ENCODE results near the gene FIGNL2.
"Not testable (repeated sequence)": the region's sequence is repeated elsewhere in the genome, so short reads cannot be mapped to it uniquely, and the experiment has no call there.

Gene FIGNL2

DNA sequence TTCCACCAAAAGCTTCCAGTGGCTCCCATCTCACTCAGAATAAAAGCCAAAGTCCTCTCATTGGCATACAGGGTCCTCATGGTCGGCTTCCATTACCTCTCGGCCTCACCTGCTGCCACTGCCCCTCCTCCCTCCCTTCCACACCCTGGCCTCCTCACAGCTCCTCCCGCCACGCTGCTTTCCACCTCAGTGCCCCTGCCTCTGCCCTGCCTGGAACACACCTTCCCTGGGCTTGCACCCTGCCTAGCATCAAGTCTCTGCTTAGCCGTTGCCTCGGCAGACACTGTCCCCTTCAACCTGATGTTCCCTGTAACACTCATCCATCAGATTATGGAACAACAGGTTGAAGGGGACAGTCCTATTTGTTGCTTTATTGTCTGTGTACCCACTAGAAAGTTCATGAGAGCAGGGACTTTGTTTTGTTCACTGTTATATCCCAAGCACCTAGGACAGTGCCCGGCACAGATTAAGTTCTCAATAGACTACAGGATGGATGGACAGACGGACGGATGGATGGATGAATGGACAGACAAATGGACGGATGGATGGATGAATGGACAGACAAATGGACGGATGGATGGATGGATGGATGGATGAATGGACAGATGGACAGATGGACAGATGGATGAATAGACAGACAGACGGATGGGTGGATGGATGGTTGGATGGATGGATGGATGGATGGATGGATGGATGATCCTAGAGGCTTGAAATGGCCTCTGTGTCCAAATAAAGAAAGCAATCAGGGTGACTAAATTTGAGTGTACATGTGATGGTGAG, 14.9 kb downstream of the FIGNL2 start:
- no peak for DNase-seq

DNA sequence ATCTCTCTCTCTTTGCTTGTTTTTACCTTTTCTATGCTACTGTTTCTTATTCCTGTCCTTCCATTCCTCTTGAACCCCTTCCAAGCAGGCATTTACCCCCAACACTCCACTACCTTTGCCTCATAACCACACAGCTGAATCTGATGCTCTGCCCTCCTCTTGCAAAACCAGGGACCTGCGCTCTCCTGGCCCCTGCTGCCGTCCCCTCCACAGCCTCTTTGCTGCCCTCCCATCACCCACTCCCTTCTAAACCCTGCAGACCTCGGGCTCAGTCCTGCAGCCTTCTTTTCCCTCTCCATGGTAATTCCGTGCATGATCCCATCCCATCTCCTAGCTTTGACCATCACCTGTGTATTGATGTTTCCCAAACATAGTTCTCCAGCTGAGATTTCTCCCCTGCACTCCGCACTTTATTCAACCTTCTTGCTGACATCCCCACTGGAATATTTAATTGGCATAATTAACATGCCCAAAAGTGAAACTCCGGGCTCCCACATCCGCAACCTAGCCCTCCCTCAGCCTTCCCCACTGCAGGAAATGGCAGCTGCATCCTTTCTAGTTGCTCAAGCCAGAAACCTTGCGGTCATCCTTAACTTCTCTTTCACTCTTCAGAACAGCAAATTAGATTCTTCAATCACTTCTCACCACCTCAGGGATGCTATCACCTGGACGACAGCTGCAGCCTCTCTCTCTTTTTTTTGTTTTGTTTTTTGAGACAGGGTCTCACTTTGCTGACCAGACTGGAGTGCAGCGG, 16.0 kb downstream of the FIGNL2 start:
- DNase-seq, result no peak

DNA sequence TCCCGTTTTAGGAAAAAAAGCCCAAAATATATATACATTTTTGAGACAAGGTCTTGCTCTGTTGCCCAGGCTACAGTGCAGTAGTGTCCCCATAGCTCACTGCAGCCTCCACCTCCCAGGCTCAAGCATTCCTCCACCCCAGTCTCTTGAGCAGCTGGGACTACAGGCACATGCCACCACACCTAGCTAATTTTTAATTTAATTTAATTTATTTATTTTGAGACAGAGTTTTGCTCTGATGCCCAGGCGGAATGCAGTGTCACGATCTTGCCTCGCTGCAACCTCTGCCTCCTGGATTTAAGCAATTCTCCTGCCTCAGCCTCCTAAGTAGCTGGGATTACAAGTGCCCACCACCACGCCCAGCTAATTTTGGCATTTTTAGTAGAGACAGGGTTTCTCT, 16.7 kb downstream of the FIGNL2 start:
- not testable (repeated sequence) for DNase-seq

GRCh38 chr12:51829641-51830040, 18.9 kb downstream of the FIGNL2 start:
- no peak for DNase-seq

GRCh38 chr12:51829011-51829481, 19.5 kb downstream of the FIGNL2 start:
- no peak for DNase-seq

- DNase-seq, result no peak
Observed at GRCh38 chr12:51827925-51828818, 20.3 kb downstream of the FIGNL2 start.

DNA sequence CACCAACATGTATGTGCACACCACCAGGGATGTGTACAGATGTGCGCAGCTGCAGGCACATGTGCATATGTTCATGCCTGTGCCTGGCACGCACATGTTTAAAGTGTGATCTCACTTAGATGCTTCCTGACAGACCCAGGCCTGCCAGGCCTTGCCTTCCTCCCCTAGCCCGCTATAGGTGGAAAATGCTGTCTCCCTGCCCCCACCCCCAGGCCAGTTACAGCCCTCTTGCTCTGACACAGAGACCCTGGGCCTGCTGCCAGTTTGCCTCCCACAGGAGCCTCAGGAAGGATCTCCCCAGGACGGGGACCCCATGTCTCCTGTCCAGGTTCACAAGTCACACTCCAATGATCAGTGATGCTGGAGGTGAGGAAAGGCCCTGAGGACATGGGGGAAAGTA, 21.6 kb downstream of the FIGNL2 start:
- no peak for DNase-seq

- no peak for DNase-seq
Observed at GRCh38 chr12:51825216-51825615, 23.3 kb downstream of the FIGNL2 start.

GRCh38 chr12:51823875-51824565, 24.5 kb downstream of the FIGNL2 start:
- DNase-seq, result peak in 1 of 2 experiments; percentile 69

GRCh38 chr12:51822956-51823355, 25.6 kb downstream of the FIGNL2 start:
- no peak for DNase-seq

DNA sequence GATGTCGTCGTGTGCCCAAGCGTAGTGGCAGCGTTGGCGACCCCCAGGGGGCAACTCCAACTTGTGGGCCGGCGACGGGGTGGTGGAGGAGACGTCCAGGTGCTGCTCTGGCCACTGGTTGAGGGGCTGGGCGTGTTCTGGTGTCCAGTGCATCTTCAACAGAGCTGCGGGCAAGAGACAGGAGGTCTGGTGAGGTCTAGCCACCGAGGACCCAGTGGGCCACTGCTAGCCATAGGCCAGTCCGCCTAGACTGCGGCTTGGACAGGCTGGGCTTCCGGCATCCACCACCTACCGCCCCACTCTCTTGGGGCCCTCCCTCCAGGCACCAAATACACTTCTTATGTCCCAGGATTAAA, 26.3 kb downstream of the FIGNL2 start:
- no peak for DNase-seq

GRCh38 chr12:51821440-51822260, 26.9 kb downstream of the FIGNL2 start:
- DNase-seq, result no peak

DNA sequence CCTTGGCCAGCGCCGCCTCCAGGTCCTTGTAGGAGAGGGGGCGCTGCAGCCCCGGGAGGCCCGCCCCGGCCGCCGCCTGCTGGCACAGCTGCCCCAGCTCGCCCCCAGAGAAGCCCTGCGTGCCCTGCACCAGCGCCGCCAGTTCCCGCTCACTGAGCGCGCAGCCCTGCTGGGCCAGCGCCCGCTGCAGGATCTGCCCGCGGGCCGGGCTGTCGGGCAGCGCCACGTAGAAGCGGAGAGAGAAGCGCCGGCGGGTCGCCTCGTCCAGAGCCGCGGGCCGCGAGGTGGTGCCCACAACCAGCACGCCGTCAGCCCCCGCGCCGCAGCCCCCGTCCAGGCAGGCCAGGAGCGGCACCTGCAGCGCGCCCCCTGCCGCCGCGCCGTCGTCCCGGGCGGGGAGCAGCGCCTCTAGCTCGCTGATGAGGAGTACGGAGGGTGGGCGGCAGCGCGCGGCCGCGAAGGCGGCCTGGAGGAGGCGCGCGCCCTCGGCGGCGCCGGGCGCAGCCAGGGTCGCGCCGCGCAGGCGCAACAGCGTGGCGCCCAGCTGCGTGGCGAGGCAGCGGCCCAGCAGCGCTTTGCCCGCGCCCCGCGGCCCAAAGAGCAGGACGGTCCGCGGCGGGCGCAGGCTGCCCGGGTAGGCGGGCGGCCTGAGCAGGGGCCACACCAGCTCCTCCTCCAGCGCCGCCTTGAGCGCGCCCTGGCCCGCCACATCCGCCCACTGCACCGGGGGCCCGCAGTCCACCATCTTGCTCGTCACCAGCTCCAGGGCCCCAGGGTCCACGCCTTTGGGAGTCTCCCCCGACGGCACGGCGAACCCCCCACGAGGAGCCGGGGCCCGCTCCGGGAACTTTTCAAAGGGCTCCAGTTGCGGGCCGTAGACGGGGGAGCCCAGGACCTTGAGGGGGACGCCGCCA, 27.7 kb downstream of the FIGNL2 start:
- DNase-seq, result no peak

DNA sequence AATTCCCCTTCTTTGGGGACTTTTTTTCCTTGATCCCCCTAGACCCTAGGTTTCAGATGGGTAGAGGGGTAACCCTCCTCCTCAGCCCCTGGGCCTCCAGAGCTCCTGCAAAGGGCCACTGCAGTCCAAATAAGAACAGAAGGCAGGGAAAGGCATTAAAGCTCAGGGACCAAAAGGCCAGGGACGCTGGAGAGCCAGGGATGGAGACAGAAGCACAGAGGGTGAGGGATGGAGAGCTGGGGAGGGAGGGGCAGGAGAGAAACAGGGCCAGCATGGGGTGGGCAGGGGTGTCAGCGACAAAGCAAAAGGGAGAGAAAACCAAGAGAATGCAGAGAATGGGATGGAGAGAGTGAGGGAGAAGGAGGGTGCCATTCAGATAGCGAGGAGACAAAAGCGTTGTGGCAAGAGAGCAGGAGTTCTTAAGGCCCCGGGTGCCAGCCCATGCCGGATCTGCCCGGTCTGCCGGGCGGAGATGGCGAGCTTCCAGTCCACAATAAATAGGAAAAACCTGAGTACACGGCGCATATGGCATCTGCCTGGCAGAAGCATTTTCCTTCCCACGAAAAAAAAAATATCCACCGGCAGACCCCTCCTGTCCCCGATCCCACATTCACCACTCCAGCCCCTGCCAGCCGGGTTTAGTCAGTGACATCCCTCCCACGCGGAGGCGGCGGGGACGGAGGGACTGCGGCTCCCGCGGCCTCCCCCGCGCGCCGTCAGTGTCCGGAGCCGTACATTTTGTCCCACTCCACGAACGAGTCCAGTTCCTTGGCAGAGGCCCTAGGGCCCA, 28.6 kb downstream of the FIGNL2 start:
- DNase-seq, result peak in 1 of 2 experiments; percentile 12

DNA sequence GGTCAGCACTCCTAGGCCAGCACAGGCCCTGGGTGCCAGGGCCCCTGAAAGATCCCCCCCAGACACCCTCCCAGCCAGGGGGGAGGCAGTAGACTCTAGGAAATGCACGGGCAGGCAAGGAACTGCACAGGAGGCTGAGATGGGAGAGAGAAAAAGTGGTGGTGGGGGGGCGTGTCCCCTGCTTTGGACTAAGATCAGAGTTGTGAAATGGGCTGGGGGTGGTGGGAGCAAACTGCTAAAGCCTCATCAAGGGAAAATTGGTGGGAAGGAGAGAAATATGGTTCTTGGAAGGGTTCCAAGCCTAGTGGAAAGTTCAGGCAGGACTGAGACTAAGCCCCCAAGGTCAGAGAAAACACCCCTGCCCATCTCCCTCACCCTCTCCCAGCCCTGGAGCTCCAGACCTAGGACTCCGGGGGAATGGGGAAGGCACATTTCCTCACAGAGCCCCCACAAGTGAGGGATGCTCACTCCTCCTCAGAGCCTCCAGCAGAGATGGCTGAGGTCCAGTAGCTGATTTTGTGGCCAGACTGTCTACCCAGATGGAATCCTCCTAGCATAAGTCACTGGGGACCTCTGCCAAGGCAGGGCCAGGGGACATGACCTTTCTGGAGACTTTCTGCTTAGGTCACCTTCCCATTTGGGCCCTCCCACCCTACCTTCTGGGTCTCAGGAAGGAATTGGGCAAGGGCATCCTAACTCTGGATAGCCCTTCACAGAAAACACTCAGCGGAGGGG, 29.8 kb downstream of the FIGNL2 start:
- DNase-seq, result no peak

- DNase-seq, result no peak
Observed at GRCh38 chr12:51818086-51818485, 30.4 kb downstream of the FIGNL2 start.

DNA sequence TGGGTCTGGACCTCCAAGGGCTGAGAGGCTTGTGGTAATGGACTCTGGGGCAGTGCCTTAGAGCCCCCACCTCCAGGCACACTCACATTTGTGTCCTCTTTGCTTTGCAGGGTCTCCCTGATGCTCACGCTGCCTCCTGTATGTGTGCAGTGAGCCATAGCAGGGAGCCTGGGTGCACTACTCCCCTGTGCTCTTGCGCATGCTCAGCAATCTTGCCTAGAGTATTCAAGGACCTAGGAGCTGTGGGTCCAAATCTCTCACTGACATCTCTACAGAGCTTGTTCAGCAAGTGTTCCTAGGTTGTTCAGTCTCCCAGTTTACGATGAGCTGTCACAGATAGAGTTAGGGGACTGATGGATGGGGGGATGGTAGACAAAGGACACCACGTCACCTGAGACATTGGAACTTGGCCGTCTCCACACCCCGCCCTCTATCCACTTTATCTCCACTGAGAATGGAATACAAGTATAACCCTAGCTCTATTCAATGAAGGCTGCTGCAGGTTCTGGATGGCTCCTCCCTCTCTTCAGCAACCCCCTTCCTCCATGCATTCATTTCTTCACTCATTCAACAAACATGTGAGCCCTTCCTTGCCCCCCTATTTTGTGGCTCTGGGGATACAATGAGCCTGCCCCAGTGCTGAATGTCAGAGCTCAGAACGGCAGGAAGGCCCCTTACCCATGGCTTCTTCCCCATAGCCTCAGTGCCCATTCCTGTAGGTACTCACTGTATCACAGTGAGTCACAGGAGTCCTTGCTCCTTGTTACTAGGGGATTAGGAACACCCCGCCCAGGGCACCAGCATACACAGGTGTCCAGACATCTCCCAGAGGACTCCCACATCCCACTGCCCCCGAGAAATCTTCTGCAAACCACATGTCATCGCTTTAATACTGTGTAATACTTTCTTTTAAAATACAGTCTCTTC, 31.2 kb downstream of the FIGNL2 start:
- no peak for DNase-seq

- no peak for DNase-seq
Observed at GRCh38 chr12:51815571-51815970, 32.9 kb downstream of the FIGNL2 start.
